Measurements from ENCODE around the gene NDUFAF8.

NDUFAF8 gene

GRCh38 chr17:81234506-81234855 is 4.6 kb upstream of the NDUFAF8 start:
- TF ChIP-seq REST (IDR thresholded peaks at IDR 0.05; ENCODE audit: insufficient read depth in 1 of 2, low read depth in 2 of 2, low read length in 2 of 2): no peak
- TF ChIP-seq FOXP2 (optimal IDR thresholded peaks at IDR 0.05; ENCODE audit: borderline replicate concordance, extremely low read depth, extremely low read length, insufficient read depth): no peak
- no peak for TF ChIP-seq SIN3A (IDR thresholded peaks at IDR 0.05; ENCODE audit: borderline replicate concordance, insufficient read depth, low read length)
- no peak for TF ChIP-seq POLR2AphosphoS5 (IDR thresholded peaks at IDR 0.05; ENCODE audit: low read depth, low read length)
- no peak for TF ChIP-seq TAF1 (IDR thresholded peaks at IDR 0.05; ENCODE audit: borderline replicate concordance, insufficient read depth, low read length)

GRCh38 chr17:81234940-81235821 is 3.9 kb upstream of the NDUFAF8 start:
- TF ChIP-seq TAF1 (IDR thresholded peaks at IDR 0.05; ENCODE audit: borderline replicate concordance, insufficient read depth, low read length) (no peak), POLR2AphosphoS5 (IDR thresholded peaks at IDR 0.05; ENCODE audit: low read depth, low read length) (no peak), FOXP2 (optimal IDR thresholded peaks at IDR 0.05; ENCODE audit: borderline replicate concordance, extremely low read depth, extremely low read length, insufficient read depth) (no peak), REST (IDR thresholded peaks at IDR 0.05; ENCODE audit: insufficient read depth in 1 of 2, low read depth in 2 of 2, low read length in 2 of 2) (no peak), SIN3A (IDR thresholded peaks at IDR 0.05; ENCODE audit: borderline replicate concordance, insufficient read depth, low read length) (no peak)

GRCh38 chr17:81235822-81236740 is 3.0 kb upstream of the NDUFAF8 start:
- TF ChIP-seq SIN3A (IDR thresholded peaks at IDR 0.05; ENCODE audit: borderline replicate concordance, insufficient read depth, low read length): no peak
- TF ChIP-seq POLR2AphosphoS5 (IDR thresholded peaks at IDR 0.05; ENCODE audit: low read depth, low read length): no peak
- TF ChIP-seq FOXP2 (optimal IDR thresholded peaks at IDR 0.05; ENCODE audit: borderline replicate concordance, extremely low read depth, extremely low read length, insufficient read depth): no peak
- no peak for TF ChIP-seq REST (IDR thresholded peaks at IDR 0.05; ENCODE audit: insufficient read depth in 1 of 2, low read depth in 2 of 2, low read length in 2 of 2)
- no peak for TF ChIP-seq TAF1 (IDR thresholded peaks at IDR 0.05; ENCODE audit: borderline replicate concordance, insufficient read depth, low read length)

- no peak for TF ChIP-seq REST (IDR thresholded peaks at IDR 0.05; ENCODE audit: insufficient read depth in 1 of 2, low read depth in 2 of 2, low read length in 2 of 2)
- no peak for TF ChIP-seq FOXP2 (optimal IDR thresholded peaks at IDR 0.05; ENCODE audit: borderline replicate concordance, extremely low read depth, extremely low read length, insufficient read depth)
- no peak for TF ChIP-seq POLR2AphosphoS5 (IDR thresholded peaks at IDR 0.05; ENCODE audit: low read depth, low read length)
- no peak for TF ChIP-seq TAF1 (IDR thresholded peaks at IDR 0.05; ENCODE audit: borderline replicate concordance, insufficient read depth, low read length)
- TF ChIP-seq SIN3A (IDR thresholded peaks at IDR 0.05; ENCODE audit: borderline replicate concordance, insufficient read depth, low read length): no peak
Observed at GRCh38 chr17:81236784-81237183, 2.3 kb upstream of the NDUFAF8 start.
